Stimulated activated CD4-positive, alpha-beta T cell treated with anti-CD3 and anti-CD28 coated beads, Interleukin-15, amount 100 ng/mL, for 1 hour (primary cell): ENCODE results near the gene TTC16.
"Not testable (repeated sequence)": the region's sequence is repeated elsewhere in the genome, so short reads cannot be mapped to it uniquely, and the experiment has no call there.

Experiments
- DNase-seq, 2 donors: peaks; one replicate each; pipeline ENCODE4 v3.0.0-alpha.2; 2020; ENCODE audit warnings: low read depth in 1 of 2, low spot score in 1 of 2

TTC16 gene

GRCh38 chr9:127767909-127768331 lies 52.0 kb downstream of the TTC16 start:
- DNase-seq = no peak

DNA sequence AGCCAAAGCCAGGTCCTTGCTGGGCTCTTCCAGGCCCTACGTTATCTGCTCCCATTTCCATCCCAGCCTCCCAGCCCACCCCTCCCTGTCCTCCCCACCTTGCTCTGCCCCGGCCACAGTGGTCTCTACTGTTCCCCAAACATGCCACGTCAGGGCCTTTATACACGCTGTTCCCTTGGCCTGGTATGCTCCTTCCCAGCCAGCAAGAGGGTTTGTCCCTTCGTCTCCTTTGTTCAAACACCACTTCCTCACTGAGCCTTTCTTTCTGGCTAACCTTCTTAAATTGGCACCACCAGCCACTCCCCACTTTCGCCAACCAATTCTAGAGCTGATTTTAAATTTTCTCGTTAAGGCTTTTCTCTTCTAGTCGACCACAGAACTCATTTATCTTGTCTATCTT lies 52.8 kb downstream of the TTC16 start:
- no peak for DNase-seq

DNA sequence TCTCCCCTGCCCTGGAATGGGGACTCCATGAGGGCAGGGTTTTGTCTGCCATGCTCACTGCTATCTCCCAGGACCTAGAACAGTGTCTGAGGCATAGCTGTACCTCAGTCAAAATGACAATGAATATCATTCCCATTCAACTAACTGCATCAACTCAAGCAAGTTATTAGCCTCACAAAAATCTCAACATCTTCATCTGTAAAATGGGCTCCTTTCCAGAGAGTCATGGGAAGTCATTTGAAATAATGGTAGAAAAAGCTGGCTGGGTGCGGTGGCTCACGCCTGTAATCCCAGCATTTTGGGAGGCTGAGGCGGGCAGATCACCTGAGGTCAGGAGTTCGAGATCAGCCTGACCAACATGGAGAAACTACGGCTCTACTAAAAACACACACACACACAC lies 53.2 kb downstream of the TTC16 start:
- no peak for DNase-seq

GRCh38 chr9:127769929-127770582 lies 54.2 kb downstream of the TTC16 start:
- no peak for DNase-seq

GRCh38 chr9:127770583-127770904 lies 54.7 kb downstream of the TTC16 start:
- DNase-seq = no peak

- peak; percentile 91 to 95 for DNase-seq
These were observed 55.2 kb downstream of the TTC16 start for GRCh38 chr9:127770905-127771569.

DNA sequence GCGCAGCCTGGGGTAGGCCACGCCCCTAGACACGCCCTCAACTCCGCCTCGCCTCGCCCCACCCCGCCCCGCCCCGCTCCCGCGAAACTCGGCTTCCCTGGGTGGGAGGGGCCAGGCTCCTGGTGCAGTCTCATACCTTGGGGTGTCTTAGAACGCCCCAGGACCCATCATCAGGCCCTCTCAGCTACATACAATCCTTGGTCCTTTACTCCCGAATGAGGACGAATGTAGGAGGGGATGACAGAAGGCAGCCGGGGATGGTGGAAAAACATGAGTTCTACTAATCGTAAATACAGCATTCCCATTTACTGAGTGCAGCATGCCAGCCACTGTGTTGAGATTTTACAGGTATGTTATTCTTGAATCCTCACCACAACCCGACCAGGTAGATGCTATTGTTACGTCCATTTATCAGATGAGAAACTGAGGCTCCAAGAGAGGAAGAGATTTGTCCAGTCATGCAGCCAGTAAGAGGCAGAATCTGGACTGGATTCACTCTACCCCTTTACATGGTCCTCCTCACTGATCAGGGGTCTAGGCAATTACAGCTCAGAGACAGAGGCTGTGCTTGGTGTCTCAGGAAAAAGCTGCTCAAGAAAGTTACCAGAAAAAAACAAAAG lies 55.8 kb downstream of the TTC16 start:
- DNase-seq = no peak

DNA sequence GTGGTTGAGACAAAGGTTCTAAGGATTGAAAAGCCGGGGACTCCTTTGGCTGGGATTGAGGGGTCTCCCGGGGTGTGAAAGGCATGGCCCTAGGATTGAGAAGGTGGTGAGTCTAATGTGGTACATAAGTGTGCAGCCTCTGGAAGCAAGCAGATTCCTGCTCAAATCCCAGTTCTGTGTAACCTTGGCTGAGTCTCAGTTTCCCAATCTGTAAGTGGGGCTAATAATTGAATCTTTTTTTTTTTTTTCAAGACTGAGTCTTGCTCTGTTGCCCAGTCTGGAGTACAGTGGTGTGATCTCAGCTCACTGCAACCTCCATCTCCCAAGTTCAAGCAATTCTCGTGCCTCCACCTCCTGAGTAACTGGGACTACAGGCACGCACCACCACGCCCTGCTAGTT lies 56.7 kb downstream of the TTC16 start:
- DNase-seq = no peak

DNA sequence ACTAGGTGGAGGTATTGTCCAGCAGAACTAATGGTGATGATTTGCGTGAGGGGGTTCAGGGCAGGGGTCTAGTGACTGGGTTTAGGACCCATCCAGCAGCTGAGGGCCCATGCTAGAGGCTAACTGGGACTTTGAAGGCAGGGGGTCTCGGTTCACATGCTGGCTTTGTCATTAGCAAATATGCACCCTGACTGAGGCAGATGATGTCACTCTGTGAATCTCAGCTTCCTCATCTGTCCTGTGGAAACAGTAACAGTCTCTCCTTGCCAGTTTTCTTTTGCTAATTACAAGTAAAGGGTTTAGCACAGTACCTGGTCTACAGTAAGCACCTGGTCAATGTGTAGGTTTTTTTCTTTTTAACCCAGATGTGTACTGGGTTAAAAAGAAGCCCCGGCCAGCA lies 57.4 kb downstream of the TTC16 start:
- DNase-seq = no peak

DNA sequence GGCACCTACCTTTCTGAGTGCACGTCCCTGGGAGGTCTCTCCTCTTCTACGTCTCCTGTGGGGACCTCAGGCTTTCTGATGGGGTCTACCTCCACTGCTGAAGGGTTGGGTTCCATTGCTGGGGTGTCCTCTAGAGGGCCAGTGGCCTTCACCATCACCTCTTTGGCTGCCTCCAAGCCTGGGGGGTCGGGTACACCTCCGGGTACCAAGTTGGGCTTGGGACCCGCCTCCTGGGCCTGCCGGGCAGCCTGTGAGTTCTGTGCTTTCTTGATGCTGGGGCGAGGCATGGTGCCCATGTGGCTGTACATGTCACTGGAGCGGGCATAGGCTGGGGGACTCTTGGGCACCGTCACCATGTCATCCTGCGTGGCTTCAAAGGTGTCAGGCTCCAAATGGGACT lies 58.1 kb downstream of the TTC16 start:
- DNase-seq = no peak

DNA sequence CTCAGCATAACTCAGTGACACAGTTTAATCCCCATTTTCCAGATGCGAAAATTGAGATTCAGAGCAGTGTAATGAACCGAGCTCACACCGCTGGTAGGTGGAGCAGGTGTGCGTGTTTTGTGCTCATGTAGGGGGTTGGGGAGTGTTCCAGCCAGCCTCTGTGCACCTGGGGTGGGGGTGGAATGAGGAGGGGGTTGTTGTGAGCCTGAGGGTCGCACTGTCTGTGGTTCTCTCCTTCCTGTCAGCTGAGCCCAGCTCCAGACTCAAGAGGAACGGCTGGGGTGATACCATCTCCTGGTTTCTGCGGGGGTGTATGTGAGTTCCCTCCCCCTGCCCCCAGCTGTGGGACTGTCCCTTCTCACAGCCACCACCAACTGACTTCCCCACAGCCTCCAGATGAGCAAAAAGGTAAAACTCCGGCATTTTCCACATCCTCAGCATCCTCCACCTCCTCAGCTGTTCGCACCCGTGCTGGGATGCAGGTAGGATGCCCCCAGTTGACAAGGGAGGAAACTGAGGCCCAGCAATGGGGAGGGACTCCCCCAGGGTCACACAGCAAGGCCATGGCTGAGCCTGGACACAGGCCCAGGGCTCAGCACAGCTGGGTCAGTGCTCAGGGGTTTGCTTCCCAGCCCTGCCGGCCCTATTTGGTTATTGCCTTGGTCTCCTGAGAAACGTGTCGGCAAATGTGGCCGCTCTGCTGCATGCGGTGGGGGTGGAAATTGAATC lies 60.5 kb downstream of the TTC16 start:
- peak; percentile 44 to 59 for DNase-seq

- DNase-seq = no peak
These were observed 61.0 kb downstream of the TTC16 start for GRCh38 chr9:127776924-127777289.

DNA sequence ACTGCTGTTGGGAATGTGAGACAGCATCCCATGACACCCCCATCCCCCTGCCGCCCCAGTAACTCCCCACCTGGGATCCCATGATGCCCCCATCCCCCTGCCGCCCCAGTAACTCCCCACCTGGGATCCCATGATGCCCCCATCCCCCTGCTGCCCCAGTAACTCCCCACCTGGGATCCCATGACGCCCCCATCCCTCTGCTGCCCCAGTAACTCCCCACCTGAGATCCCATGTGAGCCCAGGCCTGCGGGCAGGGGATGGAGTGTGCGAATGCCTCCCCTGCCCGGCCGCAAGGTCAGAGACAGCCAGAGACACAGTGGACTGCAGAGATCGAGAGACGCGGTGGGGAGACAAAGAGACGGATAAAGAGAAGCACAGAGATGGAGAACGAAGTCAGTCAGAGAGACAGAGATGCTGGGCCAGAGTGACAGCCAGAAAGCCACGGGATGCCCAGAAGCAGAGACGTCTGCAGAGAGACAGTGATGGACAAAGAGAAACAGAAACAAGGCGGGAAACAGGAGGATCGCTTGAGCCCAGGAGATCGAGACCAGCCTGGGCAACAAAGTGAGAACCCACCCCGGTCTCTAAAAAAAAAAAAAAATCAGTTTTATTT lies 61.6 kb downstream of the TTC16 start:
- no peak for DNase-seq

GRCh38 chr9:127778280-127779135 lies 62.6 kb downstream of the TTC16 start, which contains the start of gene SH2D3C:
SH2D3C (minus strand) TSS chr9:127778666; CDS start chr9:127778627, 39 bp downstream.
- DNase-seq = peak in 1 of 2 donors; percentile 35

- peak in 1 of 2 donors; percentile 30 for DNase-seq
These were observed 63.5 kb downstream of the TTC16 start for GRCh38 chr9:127779136-127779981.

GRCh38 chr9:127780126-127780885 lies 64.4 kb downstream of the TTC16 start:
- no peak for DNase-seq

- DNase-seq = not testable (repeated sequence)
These were observed 65.0 kb downstream of the TTC16 start for GRCh38 chr9:127780909-127781308.
